OCI-LY1 (cell line): ENCODE results near the gene DNTTIP2.
"Not testable (repeated sequence)": the region's sequence is repeated elsewhere in the genome, so short reads cannot be mapped to it uniquely, and the experiment has no call there.

Source experiments
- H2AFZ ChIP-seq: fragments of 200-600 bp; sonication (generic), shearing (Covaris generic); 2 replicates; pipeline ENCODE4 v1.6.0; 2014; ENCODE audit warnings: antibody characterized with exemption, mild to moderate bottlenecking, low read length
- H3F3A ChIP-seq: fragments of 200-600 bp; sonication (generic), shearing (Covaris generic); 2 replicates; pipeline ENCODE4 v1.6.0; 2014; ENCODE audit warnings: mild to moderate bottlenecking, antibody characterized with exemption, low read length, moderate library complexity; ENCODE audit not compliant: insufficient read depth
- H3K27ac ChIP-seq: fragments of 200-600 bp; sonication (generic); 2 replicates; pipeline ENCODE4 v1.5.1; 2014; ENCODE audit warnings: low read length, mixed run types, mild to moderate bottlenecking, low read depth; ENCODE audit not compliant: poor library complexity, severe bottlenecking
- H3K27me3 ChIP-seq: fragments of 200-600 bp; sonication (generic); 2 replicates; pipeline ENCODE4 v1.6.0; 2014; ENCODE audit warnings: antibody characterized with exemption, mild to moderate bottlenecking, low read length, moderate library complexity; ENCODE audit not compliant: insufficient read depth
- H3K36me3 ChIP-seq: fragments of 200-600 bp; sonication (generic); 2 replicates; pipeline ENCODE4 v1.6.1; 2014; ENCODE audit warnings: mild to moderate bottlenecking, antibody characterized with exemption, low read length, moderate library complexity, mixed read lengths; ENCODE audit not compliant: insufficient read depth
- H3K4me1 ChIP-seq: fragments of 200-600 bp; sonication (generic); 2 replicates; pipeline ENCODE4 v1.5.1; 2014; ENCODE audit warnings: mild to moderate bottlenecking, low read length, moderate library complexity; ENCODE audit not compliant: insufficient read depth, severe bottlenecking
- H3K4me2 ChIP-seq: fragments of 200-600 bp; sonication (generic), shearing (Covaris generic); 2 replicates; pipeline ENCODE4 v1.6.1; 2014; ENCODE audit warnings: low read length
- H3K4me3 ChIP-seq: fragments of 200-600 bp; sonication (generic); 2 replicates; pipeline ENCODE4 v1.5.1; 2014; ENCODE audit warnings: low read length, low read depth, mild to moderate bottlenecking, mixed read lengths; ENCODE audit not compliant: poor library complexity, severe bottlenecking
- H3K79me2 ChIP-seq: fragments of 200-600 bp; shearing (Covaris generic); 2 replicates; pipeline ENCODE4 v1.6.1; 2016; ENCODE audit warnings: mixed run types, low read length, mixed read lengths; ENCODE audit not compliant: insufficient read depth
- H3K9ac ChIP-seq: fragments of 200-600 bp; sonication (generic), shearing (Covaris generic); 2 replicates; pipeline ENCODE4 v1.6.1; 2014; ENCODE audit warnings: mild to moderate bottlenecking, low read length, mixed read lengths
- H3K9me2 ChIP-seq: fragments of 200-600 bp; sonication (generic), shearing (Covaris generic); 2 replicates; pipeline ENCODE4 v1.6.1; 2014; ENCODE audit warnings: low read depth, mild to moderate bottlenecking, low read length, mixed read lengths
- H3K9me3 ChIP-seq: fragments of 200-600 bp; shearing (Covaris generic); 2 replicates; pipeline ENCODE4 v1.6.1; 2014; ENCODE audit warnings: low read length, mixed read lengths
- H4K20me1 ChIP-seq: fragments of 200-600 bp; sonication (generic), shearing (Covaris generic); 2 replicates; pipeline ENCODE4 v1.6.0; 2016; ENCODE audit warnings: mild to moderate bottlenecking, low read length; ENCODE audit not compliant: insufficient read depth
- CTCF ChIP-seq: fragments of 200-600 bp; sonication (generic), shearing (Covaris generic); IDR thresholded peaks from 2 replicates; pipeline ENCODE4 v1.5.1; 2017; ENCODE audit warnings: mild to moderate bottlenecking, antibody characterized with exemption, low read length, moderate library complexity, mixed read lengths
- EZH2 ChIP-seq: fragments of 200-600 bp; sonication (generic), shearing (Covaris generic); IDR thresholded peaks from 2 replicates; pipeline ENCODE4 v1.8.0; 2017; ENCODE audit warnings: borderline replicate concordance, mixed run types, mild to moderate bottlenecking, antibody characterized with exemption, low read length, moderate library complexity, mixed read lengths

The DNTTIP2 gene

GRCh38 chr1:93865253-93865652 lies 13.8 kb downstream of the DNTTIP2 start:
- Histone ChIP-seq H2AFZ (no peak overlapping the region), H3K36me3 (peaks cover 26% of the 10 kb centered on the region), H3F3A (no peaks in the 10 kb centered on the region), H3K27ac (no peak overlapping the region), H4K20me1 (no peaks in the 10 kb centered on the region), H3K27me3 (no peaks in the 10 kb centered on the region), H3K9me2 (no peaks in the 10 kb centered on the region), H3K79me2 (no peaks in the 10 kb centered on the region), H3K4me2 (no peak overlapping the region), H3K9me3 (no peaks in the 10 kb centered on the region), H3K4me3 (no peak overlapping the region), H3K4me1 (no peaks in the 10 kb centered on the region), H3K9ac (no peak overlapping the region)
- TF ChIP-seq EZH2 = no peak
- TF ChIP-seq CTCF = no peak

GRCh38 chr1:93864175-93864574 lies 14.8 kb downstream of the DNTTIP2 start:
- Histone ChIP-seq H4K20me1 (no peaks in the 10 kb centered on the region), H3K4me1 (no peaks in the 10 kb centered on the region), H3K36me3 (peaks cover 16% of the 10 kb centered on the region), H3K9me3 (no peaks in the 10 kb centered on the region), H3K4me2 (no peak overlapping the region), H3K27me3 (no peaks in the 10 kb centered on the region), H2AFZ (no peak overlapping the region), H3K27ac (no peak overlapping the region), H3F3A (no peaks in the 10 kb centered on the region), H3K79me2 (no peaks in the 10 kb centered on the region), H3K9me2 (no peaks in the 10 kb centered on the region), H3K4me3 (no peak overlapping the region), H3K9ac (no peak overlapping the region)
- TF ChIP-seq CTCF (no peak), EZH2 (no peak)

GRCh38 chr1:93857653-93858052 lies 21.4 kb downstream of the DNTTIP2 start:
- H3F3A ChIP-seq, H3K9me3 ChIP-seq, H3K79me2 ChIP-seq, H3K36me3 ChIP-seq, H3K9ac ChIP-seq, H3K27me3 ChIP-seq, H3K9me2 ChIP-seq, H3K27ac ChIP-seq, H3K4me1 ChIP-seq, H3K4me3 ChIP-seq, H2AFZ ChIP-seq, H3K4me2 ChIP-seq, H4K20me1 ChIP-seq: not testable (repeated sequence)

- H3K9ac ChIP-seq, H3K4me2 ChIP-seq, H3K79me2 ChIP-seq, H3K4me3 ChIP-seq, H3K27me3 ChIP-seq, H3F3A ChIP-seq, H3K9me2 ChIP-seq, H3K36me3 ChIP-seq, H3K4me1 ChIP-seq, H3K9me3 ChIP-seq, H4K20me1 ChIP-seq, H3K27ac ChIP-seq, H2AFZ ChIP-seq: not testable (repeated sequence)
Measured at GRCh38 chr1:93855983-93856382, 23.0 kb downstream of the DNTTIP2 start.
